Measurements from ENCODE around the gene DNAJC3.

- TF ChIP-seq CTCF (IDR thresholded peaks at IDR 0.05; ENCODE audit: low read depth, low read length, missing input control) (no peak), YY1 (IDR thresholded peaks at IDR 0.05) (no peak), HNF4A (conservative IDR thresholded peaks at IDR 0.05) (no peak), RAD21 (IDR thresholded peaks at IDR 0.05) (no peak), ATF3 (IDR thresholded peaks at IDR 0.05) (no peak), SP1 (IDR thresholded peaks at IDR 0.05) (no peak)
- TF ChIP-seq, protein P1, sequence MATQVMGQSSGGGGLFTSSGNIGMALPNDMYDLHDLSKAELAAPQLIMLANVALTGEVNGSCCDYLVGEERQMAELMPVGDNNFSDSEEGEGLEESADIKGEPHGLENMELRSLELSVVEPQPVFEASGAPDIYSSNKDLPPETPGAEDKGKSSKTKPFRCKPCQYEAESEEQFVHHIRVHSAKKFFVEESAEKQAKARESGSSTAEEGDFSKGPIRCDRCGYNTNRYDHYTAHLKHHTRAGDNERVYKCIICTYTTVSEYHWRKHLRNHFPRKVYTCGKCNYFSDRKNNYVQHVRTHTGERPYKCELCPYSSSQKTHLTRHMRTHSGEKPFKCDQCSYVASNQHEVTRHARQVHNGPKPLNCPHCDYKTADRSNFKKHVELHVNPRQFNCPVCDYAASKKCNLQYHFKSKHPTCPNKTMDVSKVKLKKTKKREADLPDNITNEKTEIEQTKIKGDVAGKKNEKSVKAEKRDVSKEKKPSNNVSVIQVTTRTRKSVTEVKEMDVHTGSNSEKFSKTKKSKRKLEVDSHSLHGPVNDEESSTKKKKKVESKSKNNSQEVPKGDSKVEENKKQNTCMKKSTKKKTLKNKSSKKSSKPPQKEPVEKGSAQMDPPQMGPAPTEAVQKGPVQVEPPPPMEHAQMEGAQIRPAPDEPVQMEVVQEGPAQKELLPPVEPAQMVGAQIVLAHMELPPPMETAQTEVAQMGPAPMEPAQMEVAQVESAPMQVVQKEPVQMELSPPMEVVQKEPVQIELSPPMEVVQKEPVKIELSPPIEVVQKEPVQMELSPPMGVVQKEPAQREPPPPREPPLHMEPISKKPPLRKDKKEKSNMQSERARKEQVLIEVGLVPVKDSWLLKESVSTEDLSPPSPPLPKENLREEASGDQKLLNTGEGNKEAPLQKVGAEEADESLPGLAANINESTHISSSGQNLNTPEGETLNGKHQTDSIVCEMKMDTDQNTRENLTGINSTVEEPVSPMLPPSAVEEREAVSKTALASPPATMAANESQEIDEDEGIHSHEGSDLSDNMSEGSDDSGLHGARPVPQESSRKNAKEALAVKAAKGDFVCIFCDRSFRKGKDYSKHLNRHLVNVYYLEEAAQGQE (IDR thresholded peaks at IDR 0.05): no peak
These were observed 166.0 kb downstream of the DNAJC3 start for GRCh38 chr13:95842898-95843297.

Data from liver (tissue), 3 donors.